ENCODE results near the gene SLC9A1. TPM values are rescaled to one million over a fixed set of nuclear protein-coding genes. Genes with fewer than 3 reads are reported as not detected.
"Not testable (repeated sequence)": the region's sequence is repeated elsewhere in the genome, so short reads cannot be mapped to it uniquely, and the experiment has no call there.

SLC9A1 gene
- total and polyA plus RNA-seq, 2 experiments from 2014 or later: 13.9 to 19.4 TPM

- no peaks in the 10 kb centered on the region for H3K4me1 ChIP-seq (ENCODE audit: low read depth)
- H3K27me3 ChIP-seq: no peaks in the 10 kb centered on the region
- H3K4me3 ChIP-seq: no peak overlapping the region
- no peak for TF ChIP-seq CTCF (IDR thresholded peaks at IDR 0.05; ENCODE audit: low read depth, low read length)
- no peak overlapping the region for H3K27ac ChIP-seq
- DNase-seq (ENCODE audit: low read depth in 1 of 2, low spot score in 1 of 2): no peak
- H3K36me3 ChIP-seq: no peaks in the 10 kb centered on the region
- no peaks in the 10 kb centered on the region for H3K9me3 ChIP-seq (ENCODE audit: low read depth)
Observed at GRCh38 chr1:27179979-27180378, 25.1 kb upstream of the SLC9A1 start.

- no peaks in the 10 kb centered on the region for H3K9me3 ChIP-seq (ENCODE audit: low read depth)
- DNase-seq (ENCODE audit: low read depth in 1 of 2, low spot score in 1 of 2): peak in 1 of 2 donors; percentile 19
- no peaks in the 10 kb centered on the region for H3K27me3 ChIP-seq
- H3K36me3 ChIP-seq: no peaks in the 10 kb centered on the region
- H3K4me3 ChIP-seq: no peak overlapping the region
- no peak for TF ChIP-seq CTCF (IDR thresholded peaks at IDR 0.05; ENCODE audit: low read depth, low read length)
- no peak overlapping the region for H3K27ac ChIP-seq
- no peaks in the 10 kb centered on the region for H3K4me1 ChIP-seq (ENCODE audit: low read depth)
Observed at GRCh38 chr1:27179379-27179778, 24.5 kb upstream of the SLC9A1 start.

GRCh38 chr1:27176954-27177353 lies 22.0 kb upstream of the SLC9A1 start:
- Histone ChIP-seq H3K4me1 (ENCODE audit: low read depth) (no peaks in the 10 kb centered on the region), H3K27me3 (no peaks in the 10 kb centered on the region), H3K36me3 (no peaks in the 10 kb centered on the region), H3K9me3 (ENCODE audit: low read depth) (no peaks in the 10 kb centered on the region), H3K27ac (no peak overlapping the region), H3K4me3 (no peak overlapping the region)
- no peak for DNase-seq (ENCODE audit: low read depth in 1 of 2, low spot score in 1 of 2)
- no peak for TF ChIP-seq CTCF (IDR thresholded peaks at IDR 0.05; ENCODE audit: low read depth, low read length)

- Histone ChIP-seq H3K27ac (no peak overlapping the region), H3K27me3 (no peaks in the 10 kb centered on the region), H3K36me3 (no peaks in the 10 kb centered on the region), H3K9me3 (ENCODE audit: low read depth) (no peaks in the 10 kb centered on the region), H3K4me1 (ENCODE audit: low read depth) (no peaks in the 10 kb centered on the region), H3K4me3 (no peak overlapping the region)
- DNase-seq (ENCODE audit: low read depth in 1 of 2, low spot score in 1 of 2): no peak
- TF ChIP-seq CTCF (IDR thresholded peaks at IDR 0.05; ENCODE audit: low read depth, low read length): no peak
Observed at GRCh38 chr1:27176323-27176722, 21.4 kb upstream of the SLC9A1 start.

GRCh38 chr1:27172992-27173391 lies 18.1 kb upstream of the SLC9A1 start:
- not testable (repeated sequence) for H3K4me3 ChIP-seq; H3K4me1 ChIP-seq (ENCODE audit: low read depth); H3K27ac ChIP-seq; H3K36me3 ChIP-seq; DNase-seq (ENCODE audit: low read depth in 1 of 2, low spot score in 1 of 2); H3K27me3 ChIP-seq; H3K9me3 ChIP-seq (ENCODE audit: low read depth)

- H3K4me3 ChIP-seq: no peak overlapping the region
- H3K36me3 ChIP-seq: no peaks in the 10 kb centered on the region
- no peak for DNase-seq (ENCODE audit: low read depth in 1 of 2, low spot score in 1 of 2)
- no peak for TF ChIP-seq CTCF (IDR thresholded peaks at IDR 0.05; ENCODE audit: low read depth, low read length)
- no peaks in the 10 kb centered on the region for H3K4me1 ChIP-seq (ENCODE audit: low read depth)
- no peaks in the 10 kb centered on the region for H3K9me3 ChIP-seq (ENCODE audit: low read depth)
- no peaks in the 10 kb centered on the region for H3K27me3 ChIP-seq
- H3K27ac ChIP-seq: no peak overlapping the region
Observed at GRCh38 chr1:27166929-27167328, 12.0 kb upstream of the SLC9A1 start.
